IMR-90 (cell line): ENCODE measurements around the gene ARHGEF17. TPM values are rescaled to one million over a fixed set of nuclear protein-coding genes. Genes with fewer than 3 reads are reported as not detected.

Experiments used
- ATAC-seq: fragments of 200-7000 bp; cut with Tn5 transposase; 2 replicates; pipeline ENCODE4 v1.9.1; 2020; ENCODE audit warnings: low read depth, mild to moderate bottlenecking, moderate library complexity
- BruUV-seq: library from RNA; stranded (reverse); fragments of 400-500 nt; replicated peaks from 2 replicates; lab custom pipeline; 2021; lab: Mats Ljungman, UMichigan
- CTCF ChIA-PET: fragments of 300-600 bp; formaldehyde crosslinking; extraction: SDS; loops from one replicate; lab custom pipeline; 2021; ENCODE audit warnings: antibody characterized with exemption; lab: Yijun Ruan, JAX
- POLR2A ChIA-PET: fragments of 300-600 bp; sonication (Branson Sonifier 250); formaldehyde crosslinking; loops from one replicate; lab custom pipeline; 2022; ENCODE audit warnings: antibody characterized with exemption; ENCODE audit not compliant: unreplicated experiment; lab: Charles Lee
- DNase-seq: peaks from one replicate; pipeline ENCODE4 v3.0.0; 2013
- H2AFZ ChIP-seq: replicated peaks from 2 replicates; pipeline ENCODE3; 2013; ENCODE audit warnings: low read length, mild to moderate bottlenecking; ENCODE audit not compliant: poor library complexity
- H2AK5ac ChIP-seq: 2 replicates; pipeline ENCODE4 v1.6.1; 2013; ENCODE audit warnings: low read depth, low read length, inconsistent platforms
- H2AK9ac ChIP-seq: replicated peaks from 2 replicates; pipeline ENCODE3; 2013; ENCODE audit warnings: mild to moderate bottlenecking, low read depth, low read length, moderate library complexity; ENCODE audit not compliant: poor library complexity
- H2BK120ac ChIP-seq: 2 replicates; pipeline ENCODE4 v1.6.1; 2013; ENCODE audit warnings: low read depth, low read length, inconsistent platforms
- H2BK15ac ChIP-seq: 3 replicates; pipeline ENCODE4 v1.6.1; 2013; ENCODE audit warnings: low read depth, low read length, inconsistent platforms
- H2BK20ac ChIP-seq: 2 replicates; pipeline ENCODE4 v1.6.1; 2013; ENCODE audit warnings: low read depth, mild to moderate bottlenecking, inconsistent platforms, low read length, moderate library complexity
- H2BK5ac ChIP-seq: 2 replicates; pipeline ENCODE4 v1.6.1; 2013; ENCODE audit warnings: mild to moderate bottlenecking, low read depth, low read length, inconsistent platforms; ENCODE audit not compliant: poor library complexity, severe bottlenecking
- H3K14ac ChIP-seq: replicated peaks from 2 replicates; pipeline ENCODE4 v1.6.1; 2013; ENCODE audit warnings: low read depth, low read length, inconsistent platforms
- H3K18ac ChIP-seq: 2 replicates; pipeline ENCODE4 v1.6.1; 2013; ENCODE audit warnings: low read depth, low read length, control low read depth
- H3K23ac ChIP-seq: 2 replicates; pipeline ENCODE4 v1.6.1; 2013; ENCODE audit warnings: low read depth, low read length, inconsistent platforms
- H3K27ac ChIP-seq: 2 replicates; pipeline ENCODE4 v1.5.1; 2013; ENCODE audit warnings: mild to moderate bottlenecking, control low read depth, low read length; ENCODE audit not compliant: insufficient read depth
- H3K27me3 ChIP-seq: 2 replicates; pipeline ENCODE4 v1.6.1; 2013; ENCODE audit warnings: low read length; ENCODE audit not compliant: control insufficient read depth, insufficient read depth
- H3K36me3 ChIP-seq: 2 replicates; pipeline ENCODE4 v1.6.1; 2013; ENCODE audit warnings: low read length, mixed read lengths; ENCODE audit not compliant: control insufficient read depth, insufficient read depth
- H3K4ac ChIP-seq: 2 replicates; pipeline ENCODE4 v1.6.1; 2013; ENCODE audit warnings: low read depth, low read length, inconsistent platforms
- H3K4me1 ChIP-seq: 2 replicates; pipeline ENCODE4 v1.6.1; 2013; ENCODE audit warnings: low read length, mixed read lengths; ENCODE audit not compliant: control insufficient read depth, insufficient read depth
- H3K4me2 ChIP-seq: 2 replicates; pipeline ENCODE4 v1.6.1; 2013; ENCODE audit warnings: low read depth, mild to moderate bottlenecking, control low read depth, low read length, moderate library complexity
- H3K4me3 ChIP-seq: 2 replicates; pipeline ENCODE4 v1.5.1; 2013; ENCODE audit warnings: low read depth, mild to moderate bottlenecking, control low read depth, low read length, moderate library complexity; ENCODE audit not compliant: insufficient read depth
- H3K56ac ChIP-seq: 2 replicates; pipeline ENCODE4 v1.6.1; 2013; ENCODE audit warnings: low read length, inconsistent platforms; ENCODE audit not compliant: insufficient read depth; ENCODE audit errors: extremely low read depth
- H3K79me1 ChIP-seq, 2 experiments: 2 replicates each; pipeline ENCODE4 v1.6.1; 2013; ENCODE audit warnings: low read length in 2 of 2, inconsistent platforms in 1 of 2, low read depth in 1 of 2
- H3K9ac ChIP-seq: 2 replicates; pipeline ENCODE4 v1.6.1; 2013; ENCODE audit warnings: low read depth, low read length, control low read depth
- H3K9me1 ChIP-seq: 2 replicates; pipeline ENCODE4 v1.6.1; 2013; ENCODE audit warnings: low read length, inconsistent platforms; ENCODE audit not compliant: insufficient read depth
- H3K9me3 ChIP-seq: 2 replicates; pipeline ENCODE4 v1.6.1; 2013; ENCODE audit warnings: low read length; ENCODE audit not compliant: control insufficient read depth, insufficient read depth
- H4K20me1 ChIP-seq: 2 replicates; pipeline ENCODE4 v1.6.1; 2013; ENCODE audit warnings: low read length, inconsistent platforms; ENCODE audit not compliant: insufficient read depth
- H4K5ac ChIP-seq: 2 replicates; pipeline ENCODE4 v1.6.1; 2013; ENCODE audit warnings: mild to moderate bottlenecking, low read depth, low read length, control low read depth
- H4K8ac ChIP-seq, 2 experiments: 2 replicates each; pipeline ENCODE4 v1.6.1; 2013; ENCODE audit warnings: low read depth in 2 of 2, low read length in 2 of 2, control low read depth in 1 of 2, inconsistent platforms in 1 of 2
- H4K91ac ChIP-seq: 2 replicates; pipeline ENCODE4 v1.6.1; 2013; ENCODE audit warnings: low read depth, low read length, inconsistent platforms; ENCODE audit not compliant: insufficient read depth
- BHLHE40 ChIP-seq: fragments of 150-350 bp; IDR thresholded peaks from 2 replicates; pipeline ENCODE4 v1.6.1; 2016; ENCODE audit warnings: mild to moderate bottlenecking, low read depth, low read length
- CEBPB ChIP-seq: IDR thresholded peaks from 2 replicates; pipeline ENCODE4 v1.6.1; 2012; ENCODE audit warnings: low read depth, low read length, improper control_type of control experiment
- CHD1 ChIP-seq: IDR thresholded peaks from 2 replicates; pipeline ENCODE4 v1.6.1; 2012; ENCODE audit warnings: low read depth, low read length, improper control_type of control experiment
- FOS ChIP-seq: fragments of 150-350 bp; IDR thresholded peaks from 2 replicates; pipeline ENCODE4 v1.6.1; 2016; ENCODE audit warnings: low read depth, low read length
- MAFK ChIP-seq: IDR thresholded peaks from 2 replicates; pipeline ENCODE4 v1.6.1; 2012; ENCODE audit warnings: low read depth, low read length, improper control_type of control experiment
- MAZ ChIP-seq: IDR thresholded peaks from 2 replicates; pipeline ENCODE4 v1.6.1; 2012; ENCODE audit warnings: low read depth, mild to moderate bottlenecking, low read length, improper control_type of control experiment, moderate library complexity, borderline replicate concordance
- MXI1 ChIP-seq: IDR thresholded peaks from 2 replicates; pipeline ENCODE4 v1.6.1; 2012; ENCODE audit warnings: low read depth, mild to moderate bottlenecking, low read length, moderate library complexity, borderline replicate concordance
- POLR2A ChIP-seq: IDR thresholded peaks from 2 replicates; pipeline ENCODE4 v1.6.1; 2012; ENCODE audit warnings: mild to moderate bottlenecking, low read depth, low read length
- RAD21 ChIP-seq: IDR thresholded peaks from 2 replicates; pipeline ENCODE4 v1.6.1; 2012; ENCODE audit warnings: low read length, improper control_type of control experiment
- RCOR1 ChIP-seq: IDR thresholded peaks from 2 replicates; pipeline ENCODE4 v1.6.1; 2012; ENCODE audit warnings: mild to moderate bottlenecking, low read length, improper control_type of control experiment; ENCODE audit not compliant: insufficient replicate concordance
- RFX5 ChIP-seq: IDR thresholded peaks from 2 replicates; pipeline ENCODE4 v1.8.0; 2012; ENCODE audit warnings: low read depth, mild to moderate bottlenecking, low read length, moderate library complexity
- SMC3 ChIP-seq: fragments of 150-350 bp; IDR thresholded peaks from 2 replicates; pipeline ENCODE4 v1.6.1; 2016; ENCODE audit warnings: low read depth, mild to moderate bottlenecking, antibody characterized with exemption, low read length, moderate library complexity
- WGBS, 2 experiments: methylation state at CpG; one replicate each; pipeline versions ENCODE4 v1.1.5 to v1.1.7; 2013; ENCODE audit warnings: missing lambda C conversion rate in 2 of 2; ENCODE audit not compliant: insufficient read length in 1 of 2; ENCODE audit errors: extremely low coverage in 2 of 2; 5-methylcytosine and 5-hydroxymethylcytosine counted together
- dilution Hi-C: fragments of 300-500 bp; cut with HindIII; formaldehyde crosslinking; loops from one replicate; pipeline ENCODE4 v1.14.3; 2018; ENCODE audit warnings: low sequenced_read_pairs; ENCODE audit not compliant: unreplicated experiment
- in situ Hi-C: fragments of 300-500 bp; cut with MboI; formaldehyde crosslinking; loops from 3 replicates; pipeline ENCODE4 v1.14.3; 2019; ENCODE audit warnings: low sequenced_read_pairs, inconsistent platforms, mixed read lengths
- intact Hi-C: fragments of 100-400 bp; cut with micrococcal nuclease; formaldehyde crosslinking; loops from 2 replicates; pipeline ENCODE4 v1.10.0; 2022
- polyA plus RNA-seq, 3 experiments: library from polyadenylated mRNA; depleted of rRNA; stranded (reverse); fragments of >200 nt; gene quantifications; 2 replicates each; pipeline ENCODE4 v1.2.3, GENCODE V29; 2012; ENCODE audit warnings: low replicate concordance in 1 of 3
- total RNA-seq: library from RNA; depleted of rRNA; stranded (reverse); fragments of >200 nt; gene quantifications from 2 replicates; pipeline ENCODE4 v1.2.3, GENCODE V29; 2012
- TF ChIP-seq, protein P1 (sequence below): conservative IDR thresholded peaks from 2 replicates; pipeline ENCODE4 v1.5.1; 2012; ENCODE audit warnings: mild to moderate bottlenecking, low read depth, low read length, improper control_type of control experiment
- TF ChIP-seq, protein P2 (sequence below): fragments of 150-350 bp; IDR thresholded peaks from 2 replicates; pipeline ENCODE4 v1.6.1; 2017; ENCODE audit warnings: mild to moderate bottlenecking, antibody characterized with exemption, low read length, low read depth
- TF ChIP-seq, protein P3 (sequence below): fragments of 150-350 bp; IDR thresholded peaks from 2 replicates; pipeline ENCODE4 v1.6.1; 2016; ENCODE audit warnings: low read depth, mild to moderate bottlenecking, low read length, moderate library complexity, borderline replicate concordance

ARHGEF17 gene
- total and polyA plus RNA-seq, 2 of the 4 experiments (the other 2 are of a cell fraction), result 21.7 to 97.7 TPM

- Histone ChIP-seq H3K27ac (no peak overlapping the region), H3K79me1 (peaks cover 5 to 10% of the 10 kb centered on the region in 2 experiments; a peak in 2 of 4 replicates), H2BK20ac (no peak overlapping the region), H4K5ac (no peak overlapping the region), H2BK120ac (no peak overlapping the region), H3K9ac (no peak overlapping the region), H3K18ac (no peak overlapping the region), H2AK5ac (no peak overlapping the region), H3K23ac (no peak overlapping the region), H2BK5ac (no peak overlapping the region), H3K9me3 (no peaks in the 10 kb centered on the region), H3K9me1 (peaks cover 11% of the 10 kb centered on the region), H4K91ac (no peak overlapping the region), H4K20me1 (no peaks in the 10 kb centered on the region), H3K27me3 (no peaks in the 10 kb centered on the region), H3K4me2 (no peak overlapping the region), H2AK9ac (no peak overlapping the region), H2AFZ (no peak overlapping the region), H3K4me1 (peaks cover 8% of the 10 kb centered on the region), H4K8ac (no peak overlapping the region), H3K14ac (no peak overlapping the region), H3K56ac (no peak overlapping the region), H2BK15ac (no peak overlapping the region), H3K4me3 (no peak overlapping the region), H3K4ac (no peak overlapping the region), H3K36me3 (peaks cover 9% of the 10 kb centered on the region)
- no CpG with 5 or more reads among the region's 4 CpGs for WGBS, 2 experiments
- dilution Hi-C loops (no loop called here), in situ Hi-C loops (no loop called here), intact Hi-C loops (no loop called here)
- CTCF ChIA-PET, result interaction anchor here (0.6 to 1.4 kb wide), 2 partner anchors 44 to 162 kb away, joined by 3 read pairs; no protein-coding TSS in a partner anchor
- DNase-seq (peak; percentile 55), ATAC-seq (no peak)
- POLR2A ChIA-PET, result no interaction called here
- no TSS peak for BruUV-seq
- TF ChIP-seq, protein P1, sequence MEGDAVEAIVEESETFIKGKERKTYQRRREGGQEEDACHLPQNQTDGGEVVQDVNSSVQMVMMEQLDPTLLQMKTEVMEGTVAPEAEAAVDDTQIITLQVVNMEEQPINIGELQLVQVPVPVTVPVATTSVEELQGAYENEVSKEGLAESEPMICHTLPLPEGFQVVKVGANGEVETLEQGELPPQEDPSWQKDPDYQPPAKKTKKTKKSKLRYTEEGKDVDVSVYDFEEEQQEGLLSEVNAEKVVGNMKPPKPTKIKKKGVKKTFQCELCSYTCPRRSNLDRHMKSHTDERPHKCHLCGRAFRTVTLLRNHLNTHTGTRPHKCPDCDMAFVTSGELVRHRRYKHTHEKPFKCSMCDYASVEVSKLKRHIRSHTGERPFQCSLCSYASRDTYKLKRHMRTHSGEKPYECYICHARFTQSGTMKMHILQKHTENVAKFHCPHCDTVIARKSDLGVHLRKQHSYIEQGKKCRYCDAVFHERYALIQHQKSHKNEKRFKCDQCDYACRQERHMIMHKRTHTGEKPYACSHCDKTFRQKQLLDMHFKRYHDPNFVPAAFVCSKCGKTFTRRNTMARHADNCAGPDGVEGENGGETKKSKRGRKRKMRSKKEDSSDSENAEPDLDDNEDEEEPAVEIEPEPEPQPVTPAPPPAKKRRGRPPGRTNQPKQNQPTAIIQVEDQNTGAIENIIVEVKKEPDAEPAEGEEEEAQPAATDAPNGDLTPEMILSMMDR, result no peak
- TF ChIP-seq CEBPB, result no peak
- no peak for TF ChIP-seq RAD21
- TF ChIP-seq MAFK, result no peak
- TF ChIP-seq RCOR1, result no peak
- TF ChIP-seq, protein P2, sequence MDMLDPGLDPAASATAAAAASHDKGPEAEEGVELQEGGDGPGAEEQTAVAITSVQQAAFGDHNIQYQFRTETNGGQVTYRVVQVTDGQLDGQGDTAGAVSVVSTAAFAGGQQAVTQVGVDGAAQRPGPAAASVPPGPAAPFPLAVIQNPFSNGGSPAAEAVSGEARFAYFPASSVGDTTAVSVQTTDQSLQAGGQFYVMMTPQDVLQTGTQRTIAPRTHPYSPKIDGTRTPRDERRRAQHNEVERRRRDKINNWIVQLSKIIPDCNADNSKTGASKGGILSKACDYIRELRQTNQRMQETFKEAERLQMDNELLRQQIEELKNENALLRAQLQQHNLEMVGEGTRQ, result no peak
- TF ChIP-seq, protein P3, sequence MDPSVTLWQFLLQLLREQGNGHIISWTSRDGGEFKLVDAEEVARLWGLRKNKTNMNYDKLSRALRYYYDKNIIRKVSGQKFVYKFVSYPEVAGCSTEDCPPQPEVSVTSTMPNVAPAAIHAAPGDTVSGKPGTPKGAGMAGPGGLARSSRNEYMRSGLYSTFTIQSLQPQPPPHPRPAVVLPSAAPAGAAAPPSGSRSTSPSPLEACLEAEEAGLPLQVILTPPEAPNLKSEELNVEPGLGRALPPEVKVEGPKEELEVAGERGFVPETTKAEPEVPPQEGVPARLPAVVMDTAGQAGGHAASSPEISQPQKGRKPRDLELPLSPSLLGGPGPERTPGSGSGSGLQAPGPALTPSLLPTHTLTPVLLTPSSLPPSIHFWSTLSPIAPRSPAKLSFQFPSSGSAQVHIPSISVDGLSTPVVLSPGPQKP, result no peak
- no peak for TF ChIP-seq MAZ
- no peak for TF ChIP-seq MXI1
- TF ChIP-seq SMC3, result no peak
- TF ChIP-seq POLR2A, result no peak
- no peak for TF ChIP-seq BHLHE40
- TF ChIP-seq RFX5, result no peak
- TF ChIP-seq FOS, result no peak
- no peak for TF ChIP-seq CHD1
These were observed 108.0 kb downstream of the ARHGEF17 start for GRCh38 chr11:73415854-73416615.
